ENCODE results near the gene CDC25C. TPM values are rescaled to one million over a fixed set of nuclear protein-coding genes. Genes with fewer than 3 reads are reported as not detected.

The CDC25C gene
- total and polyA plus RNA-seq, 4 donors: 0.49 to 6.9 (median 0.59) TPM; not detected in 1

- no peaks in the 10 kb centered on the region for H3K9me3 ChIP-seq (ENCODE audit: control insufficient read depth in 4 of 4, low read length in 3 of 4)
- no peak for DNase-seq (ENCODE audit: low spot score)
- H3K4me3 ChIP-seq (ENCODE audit: low read depth in 1 of 3, low read length in 3 of 3): no peak overlapping the region
- no peak overlapping the region for H3K27ac ChIP-seq (ENCODE audit: low read depth in 1 of 2, low read length in 2 of 2)
- H3K4me1 ChIP-seq (ENCODE audit: control insufficient read depth in 4 of 4, insufficient read depth in 4 of 4, low read length in 3 of 4): no peaks in the 10 kb centered on the region
- H3K27me3 ChIP-seq (ENCODE audit: control insufficient read depth in 4 of 4, insufficient read depth in 4 of 4, low read length in 3 of 4): no peaks in the 10 kb centered on the region
- no peaks in the 10 kb centered on the region for H3K36me3 ChIP-seq (ENCODE audit: control insufficient read depth in 4 of 4, insufficient read depth in 3 of 4, low read depth in 1 of 4, low read length in 3 of 4)
- TF ChIP-seq EGR1 (IDR thresholded peaks at IDR 0.05; ENCODE audit: low read depth in 2 of 2): no peak
- no peak for TF ChIP-seq CTCF (IDR thresholded peaks at IDR 0.05; ENCODE audit: low read depth, low read length, missing input control)
- no peak for TF ChIP-seq REST (IDR thresholded peaks at IDR 0.05)
- no peak for TF ChIP-seq RXRA (IDR thresholded peaks at IDR 0.05)
- no peak for TF ChIP-seq TAF1 (conservative IDR thresholded peaks at IDR 0.05)
- no peak for TF ChIP-seq GABPA (IDR thresholded peaks at IDR 0.05 in 1 of 2, conservative IDR thresholded peaks at IDR 0.05 in 1 of 2)
- TF ChIP-seq JUND (IDR thresholded peaks at IDR 0.05): no peak
- no peak overlapping the region for H3K9ac ChIP-seq (ENCODE audit: low read depth in 1 of 2, low read length in 2 of 2)
- 97% methylated on average over 7 of the region's 7 CpGs for WGBS
These were observed 15.8 kb downstream of the CDC25C start for GRCh38 chr5:138315751-138316278.

GRCh38 chr5:138305797-138306196, 25.8 kb downstream of the CDC25C start:
- Histone ChIP-seq H3K27me3 (ENCODE audit: control insufficient read depth in 4 of 4, insufficient read depth in 4 of 4, low read length in 3 of 4) (no peaks in the 10 kb centered on the region), H3K4me1 (ENCODE audit: control insufficient read depth in 4 of 4, insufficient read depth in 4 of 4, low read length in 3 of 4) (no peaks in the 10 kb centered on the region), H3K4me3 (ENCODE audit: low read depth in 1 of 3, low read length in 3 of 3) (no peak overlapping the region), H3K27ac (ENCODE audit: low read depth in 1 of 2, low read length in 2 of 2) (no peak overlapping the region), H3K9me3 (ENCODE audit: control insufficient read depth in 4 of 4, low read length in 3 of 4) (no peaks in the 10 kb centered on the region), H3K36me3 (ENCODE audit: control insufficient read depth in 4 of 4, insufficient read depth in 3 of 4, low read depth in 1 of 4, low read length in 3 of 4) (no peaks in the 10 kb centered on the region), H3K9ac (ENCODE audit: low read depth in 1 of 2, low read length in 2 of 2) (no peak overlapping the region)
- 52% methylated on average over 1 of the region's 1 CpG for WGBS
- DNase-seq (ENCODE audit: low spot score): peak; percentile 44
- no peak for TF ChIP-seq HNF4A (conservative IDR thresholded peaks at IDR 0.05)
- no peak for TF ChIP-seq HNF4G (IDR thresholded peaks at IDR 0.05)
- TF ChIP-seq FOXA1 (IDR thresholded peaks at IDR 0.05): no peak
- TF ChIP-seq ZBTB33 (IDR thresholded peaks at IDR 0.05): no peak
- no peak for TF ChIP-seq CTCF (IDR thresholded peaks at IDR 0.05; ENCODE audit: low read depth, low read length, missing input control)
- TF ChIP-seq REST (IDR thresholded peaks at IDR 0.05): no peak
- no peak for TF ChIP-seq EGR1 (IDR thresholded peaks at IDR 0.05; ENCODE audit: low read depth in 2 of 2)
- no peak for TF ChIP-seq FOXA2 (IDR thresholded peaks at IDR 0.05)
- TF ChIP-seq GABPA (IDR thresholded peaks at IDR 0.05 in 1 of 2, conservative IDR thresholded peaks at IDR 0.05 in 1 of 2): no peak
- no peak for TF ChIP-seq SP1 (IDR thresholded peaks at IDR 0.05)
- TF ChIP-seq ATF3 (IDR thresholded peaks at IDR 0.05): no peak

Data from liver (tissue), 9 donors.